ENCODE measurements around the gene HLA-E. TPM values are rescaled to one million over a fixed set of nuclear protein-coding genes. Genes with fewer than 3 reads are reported as not detected.

Gene HLA-E
- total and polyA plus RNA-seq, 10 of the 15 experiments (the other 5 are each of a cell fraction or from before 2014, with no cell fraction given): 35.1 to 483 (median 267) TPM

- H3K36me3 ChIP-seq (ENCODE audit: control insufficient read depth in 2 of 2, insufficient read depth in 2 of 2, low read length in 1 of 2): no peaks in the 10 kb centered on the region
- TF ChIP-seq BCL11A (IDR thresholded peaks at IDR 0.05; ENCODE audit: low read depth, low read length): no peak
- no peak for TF ChIP-seq RBBP5 (conservative IDR thresholded peaks at IDR 0.05)
- no peak overlapping the region for H3K4me2 ChIP-seq (ENCODE audit: control insufficient read depth, insufficient read depth)
- H3K79me2 ChIP-seq (ENCODE audit: control insufficient read depth, insufficient read depth, low read length): no peaks in the 10 kb centered on the region
- no peak overlapping the region for H3K4me3 ChIP-seq
- H2AFZ ChIP-seq (ENCODE audit: control insufficient read depth, low read depth, low read length): no peak overlapping the region
- H3K27ac ChIP-seq (ENCODE audit: control insufficient read depth, insufficient read depth): no peak overlapping the region
- no peak overlapping the region for H3K9ac ChIP-seq (ENCODE audit: control insufficient read depth, insufficient read depth, low read length)
- CTCF ChIA-PET: no interaction called here
- SMC1A ChIA-PET (ENCODE audit: uncharacterized antibody, unreplicated experiment): no interaction called here
- RAD21 ChIA-PET (ENCODE audit: unreplicated experiment): no interaction called here
- intact Hi-C loops (cut with micrococcal nuclease; ENCODE audit: unreplicated experiment) (no loop called here), in situ Hi-C loops (cut with MboI) (no loop called here)
- WGBS (ENCODE audit: insufficient coverage, insufficient replicate concordance, low lambda C conversion rate, missing lambda C conversion rate): 57% methylated on average over 17 of the region's 20 CpGs
- no TSS peak for BruUV-seq (replicated peaks)
- FAIRE-seq (no peak), ATAC-seq (no peak), DNase-seq (ENCODE audit: low read depth, low spot score) (no peak)
- POLR2A ChIA-PET: no interaction called here
- H3K4me1 ChIP-seq (ENCODE audit: control insufficient read depth, insufficient read depth, low read length): no peaks in the 10 kb centered on the region
- no peaks in the 10 kb centered on the region; the same call in 1 of the 2 replicates for H4K20me1 ChIP-seq (ENCODE audit: control insufficient read depth, insufficient read depth)
- H3K9me3 ChIP-seq (replicated peaks; ENCODE audit: control insufficient read depth, insufficient read depth, low read length): no peaks in the 10 kb centered on the region
- peaks cover 12% of the 10 kb centered on the region in 2 experiments for H3K27me3 ChIP-seq (replicated peaks in 1 of 2; ENCODE audit: control insufficient read depth in 2 of 2, insufficient read depth in 2 of 2, low read length in 1 of 2)
These were observed 45.5 kb upstream of the HLA-E start for GRCh38 chr6:30443657-30444450.

GRCh38 chr6:30444451-30444742 is 44.9 kb upstream of the HLA-E start:
- Histone ChIP-seq H4K20me1 (ENCODE audit: control insufficient read depth, insufficient read depth) (no peaks in the 10 kb centered on the region; the same call in 1 of the 2 replicates), H3K9ac (ENCODE audit: control insufficient read depth, insufficient read depth, low read length) (no peak overlapping the region), H3K4me3 (no peak overlapping the region), H3K27ac (ENCODE audit: control insufficient read depth, insufficient read depth) (no peak overlapping the region), H2AFZ (ENCODE audit: control insufficient read depth, low read depth, low read length) (no peak overlapping the region), H3K9me3 (replicated peaks; ENCODE audit: control insufficient read depth, insufficient read depth, low read length) (no peaks in the 10 kb centered on the region), H3K79me2 (ENCODE audit: control insufficient read depth, insufficient read depth, low read length) (no peaks in the 10 kb centered on the region), H3K4me1 (ENCODE audit: control insufficient read depth, insufficient read depth, low read length) (no peaks in the 10 kb centered on the region), H3K27me3 (replicated peaks in 1 of 2; ENCODE audit: control insufficient read depth in 2 of 2, insufficient read depth in 2 of 2, low read length in 1 of 2) (peaks cover 12 to 13% of the 10 kb centered on the region in 2 experiments), H3K4me2 (ENCODE audit: control insufficient read depth, insufficient read depth) (no peak overlapping the region), H3K36me3 (ENCODE audit: control insufficient read depth in 2 of 2, insufficient read depth in 2 of 2, low read length in 1 of 2) (no peaks in the 10 kb centered on the region)
- ATAC-seq (no peak), DNase-seq (ENCODE audit: low read depth, low spot score) (no peak), FAIRE-seq (no peak)
- SMC1A ChIA-PET (ENCODE audit: uncharacterized antibody, unreplicated experiment): no interaction called here
- CTCF ChIA-PET: no interaction called here
- RAD21 ChIA-PET (ENCODE audit: unreplicated experiment): no interaction called here
- in situ Hi-C loops (cut with MboI) (no loop called here), intact Hi-C loops (cut with micrococcal nuclease; ENCODE audit: unreplicated experiment) (no loop called here)
- POLR2A ChIA-PET: no interaction called here
- BruUV-seq (replicated peaks): no TSS peak
- WGBS (ENCODE audit: insufficient coverage, insufficient replicate concordance, low lambda C conversion rate, missing lambda C conversion rate): 17% methylated on average over 8 of the region's 8 CpGs
- TF ChIP-seq MXI1 (IDR thresholded peaks at IDR 0.05; ENCODE audit: low read depth, low read length) (no peak), BRCA1 (IDR thresholded peaks at IDR 0.05; ENCODE audit: low read depth, low read length) (no peak), SUZ12 (IDR thresholded peaks at IDR 0.05; ENCODE audit: unreplicated experiment) (no peak), TCF12 (IDR thresholded peaks at IDR 0.05; ENCODE audit: low read depth, low read length) (no peak), CEBPZ (IDR thresholded peaks at IDR 0.05; ENCODE audit: low read depth, low read length) (no peak), MTA2 (IDR thresholded peaks at IDR 0.05; ENCODE audit: low read depth) (no peak), NFXL1 (IDR thresholded peaks at IDR 0.05; ENCODE audit: borderline replicate concordance) (no peak), SIN3A (IDR thresholded peaks at IDR 0.05; ENCODE audit: low read depth, low read length) (no peak), MLLT1 (IDR thresholded peaks at IDR 0.05) (no peak)

All from GM12878 (cell line).